Trophoblast cell (in vitro differentiated cells and primary cell): ENCODE results near the gene AVL9.

Experiments
- DNase-seq, 2 donors: peaks; one replicate each; pipeline ENCODE4 v3.0.0-alpha.2; 2016
- H2AFZ ChIP-seq: 2 replicates; pipeline ENCODE4 v1.6.1; 2013; ENCODE audit warnings: low read length, moderate library complexity, mild to moderate bottlenecking; ENCODE audit not compliant: insufficient read depth, poor library complexity
- H2AK5ac ChIP-seq: 2 replicates; pipeline ENCODE4 v1.6.1; 2013; ENCODE audit warnings: mild to moderate bottlenecking, low read length
- H2BK120ac ChIP-seq: 2 replicates; pipeline ENCODE4 v1.6.1; 2013; ENCODE audit warnings: low read length, mild to moderate bottlenecking, moderate library complexity; ENCODE audit not compliant: insufficient read depth, poor library complexity
- H2BK12ac ChIP-seq: 2 replicates; pipeline ENCODE4 v1.6.1; 2013; ENCODE audit warnings: mild to moderate bottlenecking, low read length, moderate library complexity
- H2BK5ac ChIP-seq: 2 replicates; pipeline ENCODE4 v1.6.1; 2013; ENCODE audit warnings: low read length, low read depth, moderate library complexity, mild to moderate bottlenecking; ENCODE audit not compliant: poor library complexity
- H3K14ac ChIP-seq: 2 replicates; pipeline ENCODE4 v1.6.1; 2013; ENCODE audit warnings: mild to moderate bottlenecking, low read length
- H3K18ac ChIP-seq: 2 replicates; pipeline ENCODE4 v1.6.1; 2013; ENCODE audit warnings: mild to moderate bottlenecking, low read length
- H3K23ac ChIP-seq: 2 replicates; pipeline ENCODE4 v1.6.1; 2013; ENCODE audit warnings: low read length
- H3K27ac ChIP-seq: 2 replicates; pipeline ENCODE4 v1.5.1; 2013; ENCODE audit warnings: low read depth, mild to moderate bottlenecking, inconsistent platforms, low read length, moderate library complexity
- H3K27me3 ChIP-seq: 2 replicates; pipeline ENCODE4 v1.6.1; 2013; ENCODE audit warnings: inconsistent platforms, mild to moderate bottlenecking, low read length, moderate library complexity; ENCODE audit not compliant: insufficient read depth
- H3K36me3 ChIP-seq, 2 experiments: 1 replicate in 1 of 2; 2 replicates in 1 of 2; pipeline ENCODE4 v1.6.1; 2013; ENCODE audit warnings: low read length in 2 of 2, mild to moderate bottlenecking in 2 of 2, moderate library complexity in 1 of 2; ENCODE audit not compliant: insufficient read depth in 2 of 2, control insufficient read depth in 1 of 2
- H3K4ac ChIP-seq: 2 replicates; pipeline ENCODE4 v1.6.1; 2013; ENCODE audit warnings: low read depth, mild to moderate bottlenecking, low read length, moderate library complexity
- H3K4me1 ChIP-seq, 2 experiments: 1 replicate in 1 of 2; 2 replicates in 1 of 2; pipeline ENCODE4 v1.6.1; 2013; ENCODE audit warnings: low read length in 2 of 2, mild to moderate bottlenecking in 2 of 2, moderate library complexity in 1 of 2; ENCODE audit not compliant: insufficient read depth in 2 of 2, control insufficient read depth in 1 of 2
- H3K4me2 ChIP-seq: 2 replicates; pipeline ENCODE4 v1.6.1; 2013; ENCODE audit warnings: inconsistent platforms, mild to moderate bottlenecking, low read length, moderate library complexity
- H3K4me3 ChIP-seq: 2 replicates; pipeline ENCODE4 v1.5.1; 2013; ENCODE audit warnings: mild to moderate bottlenecking, low read depth, low read length, inconsistent platforms
- H3K79me1 ChIP-seq: one replicate; pipeline ENCODE4 v1.6.1; 2013; ENCODE audit warnings: low read length
- H3K79me2 ChIP-seq: 2 replicates; pipeline ENCODE4 v1.6.1; 2013; ENCODE audit warnings: low read length, mild to moderate bottlenecking; ENCODE audit not compliant: control insufficient read depth, insufficient read depth, poor library complexity
- H3K9ac ChIP-seq: 2 replicates; pipeline ENCODE4 v1.6.1; 2013; ENCODE audit warnings: mild to moderate bottlenecking, low read length
- H3K9me3 ChIP-seq: 2 replicates; pipeline ENCODE4 v1.6.1; 2013; ENCODE audit warnings: low read depth, mild to moderate bottlenecking, control low read depth, inconsistent platforms, low read length; ENCODE audit not compliant: insufficient read depth
- H4K12ac ChIP-seq: 2 replicates; pipeline ENCODE4 v1.6.1; 2013; ENCODE audit warnings: low read depth, mild to moderate bottlenecking, low read length, moderate library complexity
- H4K8ac ChIP-seq: 2 replicates; pipeline ENCODE4 v1.6.1; 2013; ENCODE audit warnings: low read depth, mild to moderate bottlenecking, low read length, moderate library complexity
- H4K91ac ChIP-seq: one replicate; pipeline ENCODE4 v1.6.1; 2013; ENCODE audit warnings: low read depth, mild to moderate bottlenecking, low read length, moderate library complexity
- WGBS: extraction: QIAGEN DNeasy Blood & Tissue Kit; methylation state at CpG from one replicate; pipeline ENCODE4 v1.1.7; 2013; ENCODE audit warnings: missing lambda C conversion rate; ENCODE audit not compliant: insufficient read length, insufficient coverage; ENCODE audit errors: extremely low coverage; 5-methylcytosine and 5-hydroxymethylcytosine counted together

Gene AVL9

GRCh38 chr7:32474008-32474407, 21.3 kb upstream of the AVL9 start:
- peaks cover 12% of the 10 kb centered on the region for H3K79me1 ChIP-seq
- no peak overlapping the region for H3K4me3 ChIP-seq
- no peak overlapping the region for H2AK5ac ChIP-seq
- no peak overlapping the region for H2BK12ac ChIP-seq
- no peaks in the 10 kb centered on the region for H3K79me2 ChIP-seq
- no CpG with 5 or more reads among the region's 1 CpG for WGBS
- H3K23ac ChIP-seq = no peak overlapping the region
- H3K9ac ChIP-seq = no peak overlapping the region
- H4K12ac ChIP-seq = no peak overlapping the region
- H3K27ac ChIP-seq = no peak overlapping the region
- no peaks in the 10 kb centered on the region for H3K9me3 ChIP-seq
- peaks cover 10 to 15% of the 10 kb centered on the region in 2 experiments for H3K4me1 ChIP-seq
- H4K8ac ChIP-seq = no peak overlapping the region
- no peak overlapping the region for H3K4ac ChIP-seq
- H3K14ac ChIP-seq = no peak overlapping the region
- H4K91ac ChIP-seq = no peak overlapping the region
- no peak overlapping the region for H3K18ac ChIP-seq
- no peak overlapping the region for H2BK5ac ChIP-seq
- H3K36me3 ChIP-seq = no peaks in the 10 kb centered on the region
- H2AFZ ChIP-seq = no peak overlapping the region
- DNase-seq = no peak
- no peaks in the 10 kb centered on the region for H3K27me3 ChIP-seq
- H3K4me2 ChIP-seq = no peak overlapping the region
- H2BK120ac ChIP-seq = no peak overlapping the region

GRCh38 chr7:32476816-32477648, 18.3 kb upstream of the AVL9 start:
- DNase-seq = peak in 1 of 2 donors; percentile 10
- Histone ChIP-seq H4K8ac (no peak overlapping the region), H3K79me1 (peaks cover 13% of the 10 kb centered on the region), H3K27ac (no peak overlapping the region), H2AK5ac (no peak overlapping the region), H2AFZ (no peak overlapping the region), H3K9ac (no peak overlapping the region), H3K4me2 (no peak overlapping the region), H2BK12ac (peak overlapping the region; percentile 6), H3K18ac (no peak overlapping the region), H3K27me3 (no peaks in the 10 kb centered on the region), H2BK120ac (no peak overlapping the region), H3K4ac (no peak overlapping the region), H3K14ac (no peak overlapping the region), H3K23ac (no peak overlapping the region), H4K91ac (no peak overlapping the region), H2BK5ac (no peak overlapping the region), H3K79me2 (no peaks in the 10 kb centered on the region), H3K4me1 (peaks cover 4 to 7% of the 10 kb centered on the region in 2 experiments), H4K12ac (no peak overlapping the region), H3K36me3 (no peaks in the 10 kb centered on the region), H3K9me3 (no peaks in the 10 kb centered on the region), H3K4me3 (no peak overlapping the region)
- no CpG with 5 or more reads among the region's 3 CpGs for WGBS

- Histone ChIP-seq H4K91ac (no peak overlapping the region), H3K4me2 (no peak overlapping the region), H2AK5ac (no peak overlapping the region), H2BK12ac (no peak overlapping the region), H3K4me1 (peaks cover 4 to 7% of the 10 kb centered on the region in 2 experiments), H2BK5ac (no peak overlapping the region), H3K36me3 (no peaks in the 10 kb centered on the region), H3K27me3 (no peaks in the 10 kb centered on the region), H3K23ac (no peak overlapping the region), H3K27ac (no peak overlapping the region), H3K9ac (no peak overlapping the region), H3K14ac (no peak overlapping the region), H2BK120ac (no peak overlapping the region), H4K12ac (no peak overlapping the region), H4K8ac (no peak overlapping the region), H3K79me2 (no peaks in the 10 kb centered on the region), H3K4me3 (no peak overlapping the region), H3K9me3 (no peaks in the 10 kb centered on the region), H3K4ac (no peak overlapping the region), H3K79me1 (peaks cover 13% of the 10 kb centered on the region), H2AFZ (no peak overlapping the region), H3K18ac (no peak overlapping the region)
- WGBS = no CpG with 5 or more reads among the region's 1 CpG
- DNase-seq = no peak
Measured at GRCh38 chr7:32477649-32477980, 17.7 kb upstream of the AVL9 start.

GRCh38 chr7:32479574-32480200, 15.6 kb upstream of the AVL9 start:
- Histone ChIP-seq H3K9me3 (no peaks in the 10 kb centered on the region), H3K27me3 (no peaks in the 10 kb centered on the region), H3K4me3 (no peak overlapping the region), H3K4ac (no peak overlapping the region), H3K18ac (no peak overlapping the region), H2BK12ac (no peak overlapping the region), H3K79me2 (no peaks in the 10 kb centered on the region), H3K36me3 (no peaks in the 10 kb centered on the region), H3K79me1 (peaks cover 10% of the 10 kb centered on the region), H3K23ac (no peak overlapping the region), H2BK5ac (no peak overlapping the region), H2BK120ac (no peak overlapping the region), H3K4me2 (no peak overlapping the region), H3K14ac (no peak overlapping the region), H3K27ac (no peak overlapping the region), H3K9ac (no peak overlapping the region), H2AFZ (no peak overlapping the region), H4K91ac (no peak overlapping the region), H3K4me1 (peaks cover 4 to 7% of the 10 kb centered on the region in 2 experiments), H4K8ac (no peak overlapping the region), H2AK5ac (no peak overlapping the region), H4K12ac (no peak overlapping the region)
- peak; percentile 42 to 82 for DNase-seq
- no CpG with 5 or more reads among the region's 2 CpGs for WGBS
